BJ (cell line): Measurements from ENCODE around the gene GLP2R. TPM values are rescaled to one million over a fixed set of nuclear protein-coding genes. Genes with fewer than 3 reads are reported as not detected.
"Not testable (repeated sequence)": the region's sequence is repeated elsewhere in the genome, so short reads cannot be mapped to it uniquely, and the experiment has no call there.

Experiments used
- CTCF ChIA-PET: fragments of 350-600 bp; formaldehyde crosslinking; extraction: SDS; loops from one replicate; lab custom pipeline; 2021; ENCODE audit warnings: antibody characterized with exemption, inconsistent platforms; lab: Yijun Ruan, JAX
- POLR2A ChIA-PET: fragments of 300-600 bp; sonication (Branson Sonifier 250); formaldehyde crosslinking; extraction: SDS; loops from one replicate; lab custom pipeline; 2021; ENCODE audit warnings: antibody characterized with exemption; lab: Charles Lee
- DNase-seq: peaks from one replicate; pipeline ENCODE4 v3.0.0-alpha.2; 2011; ENCODE audit warnings: low read depth
- H3K27me3 ChIP-seq: 2 replicates; pipeline ENCODE4 v1.6.0; 2011; ENCODE audit warnings: low read length; ENCODE audit not compliant: control insufficient read depth, insufficient read depth
- H3K36me3 ChIP-seq: 2 replicates; pipeline ENCODE4 v1.5.1; 2011; ENCODE audit warnings: low read length; ENCODE audit not compliant: control insufficient read depth, insufficient read depth
- H3K4me3 ChIP-seq: 2 replicates; pipeline ENCODE4 v1.5.1; 2011; ENCODE audit warnings: low read depth, mild to moderate bottlenecking, control low read depth, low read length
- CTCF ChIP-seq: IDR thresholded peaks from 2 replicates; pipeline ENCODE4 v1.5.1; 2011; ENCODE audit warnings: low read depth, mild to moderate bottlenecking, control low read depth, inconsistent platforms, low read length, moderate library complexity; ENCODE audit not compliant: insufficient read depth
- polyA minus RNA-seq: library from RNA; depleted of rRNA, polyadenylated mRNA; stranded (reverse); fragments of >200 nt; gene quantifications from 2 replicates; pipeline ENCODE4 v1.2.3, GENCODE V29; 2011; rRNA and poly(A)+ RNA removed
- polyA plus RNA-seq: library from polyadenylated mRNA; depleted of rRNA; stranded (reverse); fragments of >200 nt; gene quantifications from 2 replicates; pipeline ENCODE4 v1.2.3, GENCODE V29; 2011; rRNA removed

The GLP2R gene
- polyA plus RNA-seq, result 0.05 and 0.06 TPM in 2 replicates
- 0.09 TPM in 1 of 2 replicates, not detected in the other for polyA minus RNA-seq

GRCh38 chr17:9825641-9826150, at the start of gene GLP2R:
GLP2R (plus strand) TSS chr17:9825924; CDS start chr17:9826064, 140 bp downstream.
- TF ChIP-seq CTCF, result no peak
- Histone ChIP-seq H3K4me3 (no peak within 1 kb of the TSS), H3K36me3 (no peaks in the 10 kb centered on the region), H3K27me3 (no peaks in the 10 kb centered on the region)
- DNase-seq, result no peak
- CTCF ChIA-PET, result no interaction called here
- POLR2A ChIA-PET, result no interaction called here

- CTCF ChIA-PET, result no interaction called here
- Histone ChIP-seq H3K4me3 (no peak overlapping the region), H3K27me3 (no peaks in the 10 kb centered on the region), H3K36me3 (no peaks in the 10 kb centered on the region)
- DNase-seq, result no peak
- POLR2A ChIA-PET, result no interaction called here
- no peak for TF ChIP-seq CTCF
Measured at GRCh38 chr17:9776911-9777310, 48.8 kb upstream of the GLP2R start.

GRCh38 chr17:9780552-9780951, 45.2 kb upstream of the GLP2R start:
- TF ChIP-seq CTCF, result no peak
- ChIA-PET POLR2A (no interaction called here), CTCF (no interaction called here)
- Histone ChIP-seq H3K36me3 (no peaks in the 10 kb centered on the region), H3K27me3 (no peaks in the 10 kb centered on the region), H3K4me3 (no peak overlapping the region)
- no peak for DNase-seq

GRCh38 chr17:9783050-9783449, 42.7 kb upstream of the GLP2R start:
- POLR2A ChIA-PET, result no interaction called here
- no peak for DNase-seq
- H3K4me3 ChIP-seq, result no peak overlapping the region
- CTCF ChIA-PET, result no interaction called here
- no peaks in the 10 kb centered on the region for H3K36me3 ChIP-seq
- H3K27me3 ChIP-seq, result no peaks in the 10 kb centered on the region
- no peak for TF ChIP-seq CTCF

GRCh38 chr17:9783465-9783864, 42.3 kb upstream of the GLP2R start:
- CTCF ChIA-PET, H3K36me3 ChIP-seq, H3K4me3 ChIP-seq, DNase-seq, H3K27me3 ChIP-seq, POLR2A ChIA-PET: not testable (repeated sequence)

- no peak overlapping the region for H3K4me3 ChIP-seq
- ChIA-PET CTCF (no interaction called here), POLR2A (no interaction called here)
- H3K27me3 ChIP-seq, result no peaks in the 10 kb centered on the region
- no peak for DNase-seq
- no peaks in the 10 kb centered on the region for H3K36me3 ChIP-seq
- no peak for TF ChIP-seq CTCF
Measured at GRCh38 chr17:9784544-9784943, 41.2 kb upstream of the GLP2R start.
